HCEC 1CT (cell line): ENCODE data around the gene MAZ.

ENCODE experiments used
- DNase-seq: peaks from one replicate; pipeline ENCODE4 v3.0.0-alpha.2; 2017

MAZ gene

GRCh38 chr16:29809850-29810698 lies 3.7 kb downstream of the MAZ start:
- DNase-seq: no peak

GRCh38 chr16:29810699-29811169 lies 4.4 kb downstream of the MAZ start:
- DNase-seq: no peak

- DNase-seq: peak; percentile 95
These were observed 5.0 kb downstream of the MAZ start for GRCh38 chr16:29811170-29811895.

GRCh38 chr16:29811896-29812665 lies 5.8 kb downstream of the MAZ start, which contains the start of gene PRRT2:
TSS of gene PRRT2 (plus strand) at chr16:29812193. CDS start at chr16:29813055, 862 bp downstream.
- no peak for DNase-seq

GRCh38 chr16:29812754-29813643 lies 6.7 kb downstream of the MAZ start:
- no peak for DNase-seq

GRCh38 chr16:29813644-29814562 lies 7.6 kb downstream of the MAZ start:
- DNase-seq: no peak

GRCh38 chr16:29814592-29814991 lies 8.3 kb downstream of the MAZ start:
- DNase-seq: no peak

GRCh38 chr16:29815032-29815721 lies 8.8 kb downstream of the MAZ start:
- DNase-seq: no peak

- DNase-seq: peak; percentile 100
These were observed 9.7 kb downstream of the MAZ start, which contains the start of gene PAGR1 for GRCh38 chr16:29815793-29816693. TSS of gene PAGR1 (plus strand) at chr16:29816152. CDS start at chr16:29816526, 374 bp downstream.

GRCh38 chr16:29816694-29817441 lies 10.5 kb downstream of the MAZ start:
- peak; percentile 62 for DNase-seq

- no peak for DNase-seq
These were observed 11.8 kb downstream of the MAZ start for GRCh38 chr16:29818082-29818481.

GRCh38 chr16:29819506-29819905 lies 13.2 kb downstream of the MAZ start:
- DNase-seq: no peak

GRCh38 chr16:29820271-29820701 lies 14.0 kb downstream of the MAZ start, which contains the start of gene MVP:
TSS of gene MVP (plus strand) at chr16:29820462. CDS start at chr16:29830550, 10,088 bp downstream.
- peak; percentile 74 for DNase-seq

- DNase-seq: no peak
These were observed 14.7 kb downstream of the MAZ start for GRCh38 chr16:29820730-29821642.

GRCh38 chr16:29821643-29822115 lies 15.3 kb downstream of the MAZ start:
- DNase-seq: peak; percentile 84

- DNase-seq: peak; percentile 93
These were observed 18.3 kb downstream of the MAZ start for GRCh38 chr16:29824589-29825144.
